ENCODE data around the gene PI4K2B. TPM values are rescaled to one million over a fixed set of nuclear protein-coding genes. Genes with fewer than 3 reads are reported as not detected.

The PI4K2B gene
- total and polyA plus RNA-seq, 2 of the 8 experiments (the other 6 are each of a cell fraction or from before 2014, with no cell fraction given): 3.0 to 16.2 TPM

- TF ChIP-seq E2F6 (IDR thresholded peaks at IDR 0.05) (peak; percentile 96), CHD2 (IDR thresholded peaks at IDR 0.05; ENCODE audit: low read length) (no peak), TCF12 (IDR thresholded peaks at IDR 0.05; ENCODE audit: low read depth, low read length) (no peak), RNF2 (IDR thresholded peaks at IDR 0.05; ENCODE audit: borderline replicate concordance, low read depth, low read length, missing control alignments, poor library complexity, severe bottlenecking) (peak; percentile 27), YY1 (IDR thresholded peaks at IDR 0.05; ENCODE audit: low read depth, low read length) (no peak), GABPA (IDR thresholded peaks at IDR 0.05; ENCODE audit: borderline replicate concordance, insufficient read depth, low read length) (no peak), MAX (IDR thresholded peaks at IDR 0.05) (peak; percentile 96), SUZ12 (IDR thresholded peaks at IDR 0.05; ENCODE audit: low read length) (0 out of 2 replicates have a peak, but pooled peaks have one; percentile 36), KDM4A (IDR thresholded peaks at IDR 0.05; ENCODE audit: low read depth, low read length, severe bottlenecking) (peak; percentile 99), CBX8 (IDR thresholded peaks at IDR 0.05; ENCODE audit: borderline replicate concordance, low read depth, low read length) (no peak), RFX5 (IDR thresholded peaks at IDR 0.05; ENCODE audit: borderline replicate concordance, low read depth, low read length) (no peak), TAF7 (optimal IDR thresholded peaks at IDR 0.05; ENCODE audit: borderline replicate concordance, low read depth, low read length) (no peak), TAF1 (IDR thresholded peaks at IDR 0.05; ENCODE audit: low read depth, low read length) (peak; percentile 47; the same call in 1 of the 2 replicates), TEAD4 (IDR thresholded peaks at IDR 0.05; ENCODE audit: low read depth, low read length) (no peak), BACH1 (IDR thresholded peaks at IDR 0.05; ENCODE audit: low read length) (no peak), JUND (IDR thresholded peaks at IDR 0.05; ENCODE audit: low read length) (no peak), MAFK (IDR thresholded peaks at IDR 0.05; ENCODE audit: low read depth, low read length) (no peak), RBBP5 (IDR thresholded peaks at IDR 0.05; ENCODE audit: borderline replicate concordance, low read depth, low read length) (peak; percentile 99), SIN3A (conservative IDR thresholded peaks at IDR 0.05 in 1 of 2, IDR thresholded peaks at IDR 0.05 in 1 of 2; ENCODE audit: low read depth in 1 of 2, low read length in 2 of 2) (peak in 1 of 2 experiments; percentile 49; a peak in 2 of 4 replicates), POU5F1 (IDR thresholded peaks at IDR 0.05; ENCODE audit: low read depth, low read length) (no peak), HDAC2 (IDR thresholded peaks at IDR 0.05; ENCODE audit: borderline replicate concordance in 1 of 2, low read depth in 2 of 2, low read length in 2 of 2) (no peak), CEBPB (IDR thresholded peaks at IDR 0.05; ENCODE audit: low read depth, low read length) (no peak), BRCA1 (IDR thresholded peaks at IDR 0.05; ENCODE audit: low read depth, low read length) (no peak), CHD1 (IDR thresholded peaks at IDR 0.05; ENCODE audit: low read depth, low read length) (no peak)
Observed at GRCh38 chr4:25233737-25234389, at the start of gene PI4K2B (continued).

Data from H1 (cell line).